IMR-90 (cell line): ENCODE measurements around the gene MYO7B. TPM values are rescaled to one million over a fixed set of nuclear protein-coding genes. Genes with fewer than 3 reads are reported as not detected.

Experiments
- ATAC-seq: fragments of 200-7000 bp; cut with Tn5 transposase; 2 replicates; pipeline ENCODE4 v1.9.1; 2020; ENCODE audit warnings: low read depth, mild to moderate bottlenecking, moderate library complexity
- BruUV-seq: library from RNA; stranded (reverse); fragments of 400-500 nt; replicated peaks from 2 replicates; lab custom pipeline; 2021; lab: Mats Ljungman, UMichigan
- CTCF ChIA-PET: fragments of 300-600 bp; formaldehyde crosslinking; extraction: SDS; loops from one replicate; lab custom pipeline; 2021; ENCODE audit warnings: antibody characterized with exemption; lab: Yijun Ruan, JAX
- POLR2A ChIA-PET: fragments of 300-600 bp; sonication (Branson Sonifier 250); formaldehyde crosslinking; loops from one replicate; lab custom pipeline; 2022; ENCODE audit warnings: antibody characterized with exemption; ENCODE audit not compliant: unreplicated experiment; lab: Charles Lee
- DNase-seq: peaks from one replicate; pipeline ENCODE4 v3.0.0; 2013
- H2AFZ ChIP-seq: replicated peaks from 2 replicates; pipeline ENCODE3; 2013; ENCODE audit warnings: low read length, mild to moderate bottlenecking; ENCODE audit not compliant: poor library complexity
- H2AK5ac ChIP-seq: 2 replicates; pipeline ENCODE4 v1.6.1; 2013; ENCODE audit warnings: low read depth, low read length, inconsistent platforms
- H2AK9ac ChIP-seq: replicated peaks from 2 replicates; pipeline ENCODE3; 2013; ENCODE audit warnings: mild to moderate bottlenecking, low read depth, low read length, moderate library complexity; ENCODE audit not compliant: poor library complexity
- H2BK120ac ChIP-seq: 2 replicates; pipeline ENCODE4 v1.6.1; 2013; ENCODE audit warnings: low read depth, low read length, inconsistent platforms
- H2BK15ac ChIP-seq: 3 replicates; pipeline ENCODE4 v1.6.1; 2013; ENCODE audit warnings: low read depth, low read length, inconsistent platforms
- H2BK20ac ChIP-seq: 2 replicates; pipeline ENCODE4 v1.6.1; 2013; ENCODE audit warnings: low read depth, mild to moderate bottlenecking, inconsistent platforms, low read length, moderate library complexity
- H2BK5ac ChIP-seq: 2 replicates; pipeline ENCODE4 v1.6.1; 2013; ENCODE audit warnings: mild to moderate bottlenecking, low read depth, low read length, inconsistent platforms; ENCODE audit not compliant: poor library complexity, severe bottlenecking
- H3K14ac ChIP-seq: replicated peaks from 2 replicates; pipeline ENCODE4 v1.6.1; 2013; ENCODE audit warnings: low read depth, low read length, inconsistent platforms
- H3K18ac ChIP-seq: 2 replicates; pipeline ENCODE4 v1.6.1; 2013; ENCODE audit warnings: low read depth, low read length, control low read depth
- H3K23ac ChIP-seq: 2 replicates; pipeline ENCODE4 v1.6.1; 2013; ENCODE audit warnings: low read depth, low read length, inconsistent platforms
- H3K27ac ChIP-seq: 2 replicates; pipeline ENCODE4 v1.5.1; 2013; ENCODE audit warnings: mild to moderate bottlenecking, control low read depth, low read length; ENCODE audit not compliant: insufficient read depth
- H3K27me3 ChIP-seq: 2 replicates; pipeline ENCODE4 v1.6.1; 2013; ENCODE audit warnings: low read length; ENCODE audit not compliant: control insufficient read depth, insufficient read depth
- H3K36me3 ChIP-seq: 2 replicates; pipeline ENCODE4 v1.6.1; 2013; ENCODE audit warnings: low read length, mixed read lengths; ENCODE audit not compliant: control insufficient read depth, insufficient read depth
- H3K4ac ChIP-seq: 2 replicates; pipeline ENCODE4 v1.6.1; 2013; ENCODE audit warnings: low read depth, low read length, inconsistent platforms
- H3K4me1 ChIP-seq: 2 replicates; pipeline ENCODE4 v1.6.1; 2013; ENCODE audit warnings: low read length, mixed read lengths; ENCODE audit not compliant: control insufficient read depth, insufficient read depth
- H3K4me2 ChIP-seq: 2 replicates; pipeline ENCODE4 v1.6.1; 2013; ENCODE audit warnings: low read depth, mild to moderate bottlenecking, control low read depth, low read length, moderate library complexity
- H3K4me3 ChIP-seq: 2 replicates; pipeline ENCODE4 v1.5.1; 2013; ENCODE audit warnings: low read depth, mild to moderate bottlenecking, control low read depth, low read length, moderate library complexity; ENCODE audit not compliant: insufficient read depth
- H3K56ac ChIP-seq: 2 replicates; pipeline ENCODE4 v1.6.1; 2013; ENCODE audit warnings: low read length, inconsistent platforms; ENCODE audit not compliant: insufficient read depth; ENCODE audit errors: extremely low read depth
- H3K79me1 ChIP-seq, 2 experiments: 2 replicates each; pipeline ENCODE4 v1.6.1; 2013; ENCODE audit warnings: low read length in 2 of 2, inconsistent platforms in 1 of 2, low read depth in 1 of 2
- H3K9ac ChIP-seq: 2 replicates; pipeline ENCODE4 v1.6.1; 2013; ENCODE audit warnings: low read depth, low read length, control low read depth
- H3K9me1 ChIP-seq: 2 replicates; pipeline ENCODE4 v1.6.1; 2013; ENCODE audit warnings: low read length, inconsistent platforms; ENCODE audit not compliant: insufficient read depth
- H3K9me3 ChIP-seq: 2 replicates; pipeline ENCODE4 v1.6.1; 2013; ENCODE audit warnings: low read length; ENCODE audit not compliant: control insufficient read depth, insufficient read depth
- H4K20me1 ChIP-seq: 2 replicates; pipeline ENCODE4 v1.6.1; 2013; ENCODE audit warnings: low read length, inconsistent platforms; ENCODE audit not compliant: insufficient read depth
- H4K5ac ChIP-seq: 2 replicates; pipeline ENCODE4 v1.6.1; 2013; ENCODE audit warnings: mild to moderate bottlenecking, low read depth, low read length, control low read depth
- H4K8ac ChIP-seq, 2 experiments: 2 replicates each; pipeline ENCODE4 v1.6.1; 2013; ENCODE audit warnings: low read depth in 2 of 2, low read length in 2 of 2, control low read depth in 1 of 2, inconsistent platforms in 1 of 2
- H4K91ac ChIP-seq: 2 replicates; pipeline ENCODE4 v1.6.1; 2013; ENCODE audit warnings: low read depth, low read length, inconsistent platforms; ENCODE audit not compliant: insufficient read depth
- BHLHE40 ChIP-seq: fragments of 150-350 bp; IDR thresholded peaks from 2 replicates; pipeline ENCODE4 v1.6.1; 2016; ENCODE audit warnings: mild to moderate bottlenecking, low read depth, low read length
- CEBPB ChIP-seq: IDR thresholded peaks from 2 replicates; pipeline ENCODE4 v1.6.1; 2012; ENCODE audit warnings: low read depth, low read length, improper control_type of control experiment
- CTCF ChIP-seq: conservative IDR thresholded peaks from 2 replicates; pipeline ENCODE4 v1.5.1; 2012; ENCODE audit warnings: mild to moderate bottlenecking, low read depth, low read length, improper control_type of control experiment
- ELK1 ChIP-seq: fragments of 150-350 bp; IDR thresholded peaks from 2 replicates; pipeline ENCODE4 v1.6.1; 2016; ENCODE audit warnings: low read depth, mild to moderate bottlenecking, low read length, moderate library complexity, borderline replicate concordance
- FOS ChIP-seq: fragments of 150-350 bp; IDR thresholded peaks from 2 replicates; pipeline ENCODE4 v1.6.1; 2016; ENCODE audit warnings: low read depth, low read length
- MAFK ChIP-seq: IDR thresholded peaks from 2 replicates; pipeline ENCODE4 v1.6.1; 2012; ENCODE audit warnings: low read depth, low read length, improper control_type of control experiment
- MAZ ChIP-seq: IDR thresholded peaks from 2 replicates; pipeline ENCODE4 v1.6.1; 2012; ENCODE audit warnings: low read depth, mild to moderate bottlenecking, low read length, improper control_type of control experiment, moderate library complexity, borderline replicate concordance
- NFE2L2 ChIP-seq: fragments of 150-350 bp; IDR thresholded peaks from 2 replicates; pipeline ENCODE4 v1.6.1; 2016; ENCODE audit warnings: low read depth, mild to moderate bottlenecking, low read length
- POLR2A ChIP-seq: IDR thresholded peaks from 2 replicates; pipeline ENCODE4 v1.6.1; 2012; ENCODE audit warnings: mild to moderate bottlenecking, low read depth, low read length
- RAD21 ChIP-seq: IDR thresholded peaks from 2 replicates; pipeline ENCODE4 v1.6.1; 2012; ENCODE audit warnings: low read length, improper control_type of control experiment
- RCOR1 ChIP-seq: IDR thresholded peaks from 2 replicates; pipeline ENCODE4 v1.6.1; 2012; ENCODE audit warnings: mild to moderate bottlenecking, low read length, improper control_type of control experiment; ENCODE audit not compliant: insufficient replicate concordance
- RFX5 ChIP-seq: IDR thresholded peaks from 2 replicates; pipeline ENCODE4 v1.8.0; 2012; ENCODE audit warnings: low read depth, mild to moderate bottlenecking, low read length, moderate library complexity
- USF2 ChIP-seq: fragments of 150-350 bp; IDR thresholded peaks from 2 replicates; pipeline ENCODE4 v1.6.1; 2017; ENCODE audit warnings: mild to moderate bottlenecking, antibody characterized with exemption, low read length, low read depth
- WGBS, 2 experiments: methylation state at CpG; one replicate each; pipeline versions ENCODE4 v1.1.5 to v1.1.7; 2013; ENCODE audit warnings: missing lambda C conversion rate in 2 of 2; ENCODE audit not compliant: insufficient read length in 1 of 2; ENCODE audit errors: extremely low coverage in 2 of 2; 5-methylcytosine and 5-hydroxymethylcytosine counted together
- dilution Hi-C: fragments of 300-500 bp; cut with HindIII; formaldehyde crosslinking; loops from one replicate; pipeline ENCODE4 v1.14.3; 2018; ENCODE audit warnings: low sequenced_read_pairs; ENCODE audit not compliant: unreplicated experiment
- in situ Hi-C: fragments of 300-500 bp; cut with MboI; formaldehyde crosslinking; loops from 3 replicates; pipeline ENCODE4 v1.14.3; 2019; ENCODE audit warnings: low sequenced_read_pairs, inconsistent platforms, mixed read lengths
- intact Hi-C: fragments of 100-400 bp; cut with micrococcal nuclease; formaldehyde crosslinking; loops from 2 replicates; pipeline ENCODE4 v1.10.0; 2022
- polyA plus RNA-seq, 3 experiments: library from polyadenylated mRNA; depleted of rRNA; stranded (reverse); fragments of >200 nt; gene quantifications; 2 replicates each; pipeline ENCODE4 v1.2.3, GENCODE V29; 2012; ENCODE audit warnings: low replicate concordance in 1 of 3
- total RNA-seq: library from RNA; depleted of rRNA; stranded (reverse); fragments of >200 nt; gene quantifications from 2 replicates; pipeline ENCODE4 v1.2.3, GENCODE V29; 2012

MYO7B gene
- total and polyA plus RNA-seq, 2 of the 4 experiments (the other 2 are of a cell fraction) = 0.18 to 0.46 TPM

- no peak overlapping the region for H2AK9ac ChIP-seq
- H3K79me1 ChIP-seq = no peaks in the 10 kb centered on the region
- no peak overlapping the region for H3K56ac ChIP-seq
- no peak overlapping the region for H3K4ac ChIP-seq
- no peak for TF ChIP-seq FOS
- TF ChIP-seq POLR2A = no peak
- TF ChIP-seq ELK1 = no peak
- TF ChIP-seq CTCF = no peak
- TF ChIP-seq BHLHE40 = no peak
- TF ChIP-seq RAD21 = no peak
- no peak for TF ChIP-seq NFE2L2
- TF ChIP-seq MAFK = no peak
- no peak for TF ChIP-seq RCOR1
- TF ChIP-seq USF2 = no peak
- no peak for TF ChIP-seq MAZ
- TF ChIP-seq CEBPB = no peak
- TF ChIP-seq RFX5 = no peak
- ChIA-PET POLR2A (no interaction called here), CTCF (no interaction called here)
- intact Hi-C loops (no loop called here), in situ Hi-C loops (no loop called here), dilution Hi-C loops (no loop called here)
- H3K27ac ChIP-seq = no peak overlapping the region
- BruUV-seq = no TSS peak
- H2AK5ac ChIP-seq = no peak overlapping the region
- peaks cover 35% of the 10 kb centered on the region for H3K27me3 ChIP-seq
- no peak overlapping the region for H4K91ac ChIP-seq
- H3K4me2 ChIP-seq = no peak overlapping the region
- H4K8ac ChIP-seq = no peak overlapping the region
- no peak overlapping the region for H3K23ac ChIP-seq
- no peaks in the 10 kb centered on the region for H3K9me3 ChIP-seq
- no peaks in the 10 kb centered on the region for H3K4me1 ChIP-seq
- H3K18ac ChIP-seq = no peak overlapping the region
- no peak overlapping the region for H2AFZ ChIP-seq
- H4K5ac ChIP-seq = no peak overlapping the region
- ATAC-seq (no peak), DNase-seq (no peak)
- no peaks in the 10 kb centered on the region for H4K20me1 ChIP-seq
- no peak overlapping the region for H3K4me3 ChIP-seq
- no peak overlapping the region for H3K9ac ChIP-seq
- H2BK15ac ChIP-seq = no peak overlapping the region
- no peak overlapping the region for H2BK20ac ChIP-seq
- H2BK5ac ChIP-seq = no peak overlapping the region
- H3K14ac ChIP-seq = no peak overlapping the region
- H3K36me3 ChIP-seq = no peaks in the 10 kb centered on the region
- H2BK120ac ChIP-seq = no peak overlapping the region
- WGBS, 2 experiments = 74% methylated on average over 5 of the region's 6 CpGs; no CpG with 5 or more reads in 1 of the 2 experiments
- 0 out of 2 replicates have a peak, but pooled peaks cover 3% of the 10 kb centered on the region for H3K9me1 ChIP-seq
Observed at GRCh38 chr2:127535918-127536317, 435 bp downstream of the MYO7B start.
